Measurements from ENCODE around the gene RPTOR.

- TF ChIP-seq POLR2A (IDR thresholded peaks at IDR 0.05; ENCODE audit: low read length) (no peak), GATA1 (IDR thresholded peaks at IDR 0.05; ENCODE audit: low read depth, low read length) (no peak)
Measured at GRCh38 chr17:80790981-80791742, 246.5 kb downstream of the RPTOR start.

All from erythroblast (primary cell).